ENCODE results near the gene GPBP1L1.
"Not testable (repeated sequence)": the region's sequence is repeated elsewhere in the genome, so short reads cannot be mapped to it uniquely, and the experiment has no call there.

Gene GPBP1L1

GRCh38 chr1:45607404-45608074 lies 78.8 kb downstream of the GPBP1L1 start:
- DNase-seq (ENCODE audit: low spot score) = no peak
- no peak overlapping the region for H4K91ac ChIP-seq (ENCODE audit: low read depth, low read length, poor library complexity)
- no peak overlapping the region for H2AFZ ChIP-seq (ENCODE audit: low read length)
- no peak overlapping the region for H3K14ac ChIP-seq (ENCODE audit: low read length)
- WGBS, 2 donors (ENCODE audit: extremely low coverage in 2 of 2, insufficient read length in 2 of 2, insufficient replicate concordance in 1 of 2) = no CpG with 5 or more reads among the region's 6 CpGs
- no peak overlapping the region for H3K9ac ChIP-seq (ENCODE audit: low read depth, low read length, poor library complexity)
- H2BK120ac ChIP-seq (ENCODE audit: low read depth, low read length) = no peak overlapping the region
- no peak overlapping the region for H3K18ac ChIP-seq (ENCODE audit: low read length)
- no peak overlapping the region for H3K4me3 ChIP-seq (ENCODE audit: low read length in 2 of 2)
- peaks cover 24 to 99% of the 10 kb centered on the region in 2 donors for H3K36me3 ChIP-seq (replicated peaks in 1 of 2; ENCODE audit: control insufficient read depth in 2 of 2, insufficient read depth in 2 of 2, low read length in 2 of 2)
- H3K27me3 ChIP-seq (ENCODE audit: control insufficient read depth in 3 of 3, insufficient read depth in 3 of 3, low read depth in 1 of 3, low read length in 3 of 3) = no peaks in the 10 kb centered on the region
- H3K4me1 ChIP-seq (ENCODE audit: control insufficient read depth in 2 of 2, insufficient read depth in 1 of 2, low read depth in 1 of 2, low read length in 2 of 2) = no peaks in the 10 kb centered on the region
- no peak overlapping the region for H3K27ac ChIP-seq (replicated peaks; ENCODE audit: low read length)
- no peak overlapping the region for H4K8ac ChIP-seq (ENCODE audit: low read depth, low read length)
- H3K23ac ChIP-seq (ENCODE audit: low read depth, low read length, poor library complexity) = no peak overlapping the region
- no peak overlapping the region for H3K4me2 ChIP-seq (ENCODE audit: insufficient read depth, low read length, poor library complexity, severe bottlenecking)
- no peak overlapping the region for H2AK5ac ChIP-seq (ENCODE audit: low read depth, low read length)
- no peak overlapping the region for H2BK12ac ChIP-seq (ENCODE audit: low read length)
- H2BK5ac ChIP-seq (ENCODE audit: low read length) = no peak overlapping the region
- H3K4ac ChIP-seq (ENCODE audit: low read length) = no peak overlapping the region
- H3K79me1 ChIP-seq (ENCODE audit: low read depth, low read length) = no peaks in the 10 kb centered on the region
- peaks cover 0 to 1% of the 10 kb centered on the region in 2 donors for H3K9me3 ChIP-seq (replicated peaks in 1 of 2; ENCODE audit: control insufficient read depth in 2 of 2, insufficient read depth in 1 of 2, low read depth in 1 of 2, low read length in 2 of 2)
- no peak overlapping the region for H2BK15ac ChIP-seq (ENCODE audit: low read length)

DNA sequence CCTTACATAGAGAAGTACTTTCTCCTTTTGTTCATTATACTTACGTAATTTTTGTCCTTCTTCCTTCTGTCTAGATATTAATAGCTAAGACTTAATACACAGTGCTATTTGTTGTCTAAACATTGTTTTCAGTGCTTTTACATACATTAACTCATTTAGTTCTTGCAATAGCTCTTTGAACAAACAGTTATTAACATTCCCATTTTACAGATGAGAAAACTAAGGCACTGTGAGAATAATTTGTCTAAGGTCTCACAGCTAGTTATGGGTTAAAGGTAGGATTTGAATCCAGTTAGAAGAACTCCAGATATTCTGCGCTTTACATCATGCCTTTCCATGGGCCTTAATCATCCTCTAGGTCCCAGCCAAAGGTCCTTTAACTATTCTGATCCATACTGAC lies 82.1 kb downstream of the GPBP1L1 start:
- no peak overlapping the region for H2BK12ac ChIP-seq (ENCODE audit: low read length)

GRCh38 chr1:45596765-45597164 lies 89.6 kb downstream of the GPBP1L1 start:
- not testable (repeated sequence) for H3K79me1 ChIP-seq (ENCODE audit: low read depth, low read length); H3K18ac ChIP-seq (ENCODE audit: low read length); H3K9me3 ChIP-seq (replicated peaks in 1 of 2; ENCODE audit: control insufficient read depth in 2 of 2, insufficient read depth in 1 of 2, low read depth in 1 of 2, low read length in 2 of 2); H2BK120ac ChIP-seq (ENCODE audit: low read depth, low read length); H3K27me3 ChIP-seq (ENCODE audit: control insufficient read depth in 3 of 3, insufficient read depth in 3 of 3, low read depth in 1 of 3, low read length in 3 of 3); H2BK15ac ChIP-seq (ENCODE audit: low read length); H3K4me1 ChIP-seq (ENCODE audit: control insufficient read depth in 2 of 2, insufficient read depth in 1 of 2, low read depth in 1 of 2, low read length in 2 of 2); H4K8ac ChIP-seq (ENCODE audit: low read depth, low read length); H4K91ac ChIP-seq (ENCODE audit: low read depth, low read length, poor library complexity); DNase-seq (ENCODE audit: low spot score); H3K4ac ChIP-seq (ENCODE audit: low read length); H3K9ac ChIP-seq (ENCODE audit: low read depth, low read length, poor library complexity); H3K27ac ChIP-seq (replicated peaks; ENCODE audit: low read length); H2AFZ ChIP-seq (ENCODE audit: low read length); H2BK5ac ChIP-seq (ENCODE audit: low read length); H2BK12ac ChIP-seq (ENCODE audit: low read length); H3K4me3 ChIP-seq (ENCODE audit: low read length in 2 of 2); H3K23ac ChIP-seq (ENCODE audit: low read depth, low read length, poor library complexity); H2AK5ac ChIP-seq (ENCODE audit: low read depth, low read length); H3K4me2 ChIP-seq (ENCODE audit: insufficient read depth, low read length, poor library complexity, severe bottlenecking); H3K14ac ChIP-seq (ENCODE audit: low read length)
- H3K36me3 ChIP-seq (replicated peaks in 1 of 2; ENCODE audit: control insufficient read depth in 2 of 2, insufficient read depth in 2 of 2, low read length in 2 of 2) = peaks cover 15 to 98% of the 10 kb centered on the region in 2 donors
- no CpG with 5 or more reads among the region's 8 CpGs for WGBS, 2 donors (ENCODE audit: extremely low coverage in 2 of 2, insufficient read length in 2 of 2, insufficient replicate concordance in 1 of 2)

More for the DNA sequence above, 82.1 kb downstream of the GPBP1L1 start:
- Histone ChIP-seq H3K14ac (ENCODE audit: low read length) (no peak overlapping the region), H3K4me1 (ENCODE audit: control insufficient read depth in 2 of 2, insufficient read depth in 1 of 2, low read depth in 1 of 2, low read length in 2 of 2) (no peaks in the 10 kb centered on the region), H2AFZ (ENCODE audit: low read length) (no peak overlapping the region), H2BK120ac (ENCODE audit: low read depth, low read length) (no peak overlapping the region), H3K23ac (ENCODE audit: low read depth, low read length, poor library complexity) (no peak overlapping the region), H3K9ac (ENCODE audit: low read depth, low read length, poor library complexity) (no peak overlapping the region), H3K36me3 (replicated peaks in 1 of 2; ENCODE audit: control insufficient read depth in 2 of 2, insufficient read depth in 2 of 2, low read length in 2 of 2) (peaks cover 18 to 98% of the 10 kb centered on the region in 2 donors), H3K4ac (ENCODE audit: low read length) (no peak overlapping the region), H3K9me3 (replicated peaks in 1 of 2; ENCODE audit: control insufficient read depth in 2 of 2, insufficient read depth in 1 of 2, low read depth in 1 of 2, low read length in 2 of 2) (no peaks in the 10 kb centered on the region), H3K27ac (replicated peaks; ENCODE audit: low read length) (no peak overlapping the region), H3K18ac (ENCODE audit: low read length) (no peak overlapping the region), H2BK5ac (ENCODE audit: low read length) (no peak overlapping the region), H2AK5ac (ENCODE audit: low read depth, low read length) (no peak overlapping the region), H3K4me2 (ENCODE audit: insufficient read depth, low read length, poor library complexity, severe bottlenecking) (no peak overlapping the region), H3K79me1 (ENCODE audit: low read depth, low read length) (no peaks in the 10 kb centered on the region), H2BK15ac (ENCODE audit: low read length) (no peak overlapping the region), H3K4me3 (ENCODE audit: low read length in 2 of 2) (no peak overlapping the region), H4K91ac (ENCODE audit: low read depth, low read length, poor library complexity) (no peak overlapping the region), H4K8ac (ENCODE audit: low read depth, low read length) (no peak overlapping the region), H3K27me3 (ENCODE audit: control insufficient read depth in 3 of 3, insufficient read depth in 3 of 3, low read depth in 1 of 3, low read length in 3 of 3) (no peaks in the 10 kb centered on the region)
- DNase-seq (ENCODE audit: low spot score) = no peak
- WGBS, 2 donors (ENCODE audit: extremely low coverage in 2 of 2, insufficient read length in 2 of 2, insufficient replicate concordance in 1 of 2) = no CpG with 5 or more reads among the region's 2 CpGs

DNA sequence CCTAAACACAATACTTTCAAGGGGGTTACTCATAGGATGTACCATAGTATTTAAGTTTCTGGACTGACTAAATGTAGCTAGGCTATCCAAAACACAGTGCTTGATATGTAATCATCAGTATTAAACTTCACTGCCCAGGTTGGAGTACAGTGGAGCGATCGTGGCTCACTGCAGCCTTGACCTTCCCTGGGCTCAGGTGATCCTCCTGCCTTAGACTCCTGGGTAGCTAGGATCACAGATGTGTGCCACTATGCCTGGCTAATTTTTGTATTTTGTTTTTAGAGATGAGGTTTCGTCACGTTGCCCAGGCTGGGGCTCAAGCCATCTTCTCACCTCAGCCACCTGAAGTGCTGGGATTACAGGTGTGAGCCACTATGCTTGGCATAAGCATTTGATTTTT lies 91.9 kb downstream of the GPBP1L1 start:
- H3K4me1 ChIP-seq (ENCODE audit: control insufficient read depth in 2 of 2, insufficient read depth in 1 of 2, low read depth in 1 of 2, low read length in 2 of 2) = peaks cover 0 to 2% of the 10 kb centered on the region in 2 donors
- no peak overlapping the region for H3K14ac ChIP-seq (ENCODE audit: low read length)
- H4K8ac ChIP-seq (ENCODE audit: low read depth, low read length) = no peak overlapping the region
- H2AK5ac ChIP-seq (ENCODE audit: low read depth, low read length) = no peak overlapping the region
- no peak for DNase-seq (ENCODE audit: low spot score)
- no CpG with 5 or more reads among the region's 4 CpGs for WGBS, 2 donors (ENCODE audit: extremely low coverage in 2 of 2, insufficient read length in 2 of 2, insufficient replicate concordance in 1 of 2)
- no peak overlapping the region for H3K4me3 ChIP-seq (ENCODE audit: low read length in 2 of 2)
- no peak overlapping the region for H2BK5ac ChIP-seq (ENCODE audit: low read length)
- H3K9ac ChIP-seq (ENCODE audit: low read depth, low read length, poor library complexity) = peak overlapping the region; percentile 4
- peaks cover 18 to 98% of the 10 kb centered on the region in 2 donors for H3K36me3 ChIP-seq (replicated peaks in 1 of 2; ENCODE audit: control insufficient read depth in 2 of 2, insufficient read depth in 2 of 2, low read length in 2 of 2)
- no peaks in the 10 kb centered on the region for H3K9me3 ChIP-seq (replicated peaks in 1 of 2; ENCODE audit: control insufficient read depth in 2 of 2, insufficient read depth in 1 of 2, low read depth in 1 of 2, low read length in 2 of 2)
- H3K27ac ChIP-seq (replicated peaks; ENCODE audit: low read length) = no peak overlapping the region
- no peak overlapping the region for H2AFZ ChIP-seq (ENCODE audit: low read length)
- H4K91ac ChIP-seq (ENCODE audit: low read depth, low read length, poor library complexity) = no peak overlapping the region
- no peak overlapping the region for H3K23ac ChIP-seq (ENCODE audit: low read depth, low read length, poor library complexity)
- no peak overlapping the region for H3K18ac ChIP-seq (ENCODE audit: low read length)
- H3K79me1 ChIP-seq (ENCODE audit: low read depth, low read length) = peaks cover 6% of the 10 kb centered on the region
- no peak overlapping the region for H2BK120ac ChIP-seq (ENCODE audit: low read depth, low read length)
- no peak overlapping the region for H2BK15ac ChIP-seq (ENCODE audit: low read length)
- H3K4ac ChIP-seq (ENCODE audit: low read length) = no peak overlapping the region
- H2BK12ac ChIP-seq (ENCODE audit: low read length) = no peak overlapping the region
- H3K27me3 ChIP-seq (ENCODE audit: control insufficient read depth in 3 of 3, insufficient read depth in 3 of 3, low read depth in 1 of 3, low read length in 3 of 3) = no peaks in the 10 kb centered on the region
- no peak overlapping the region for H3K4me2 ChIP-seq (ENCODE audit: insufficient read depth, low read length, poor library complexity, severe bottlenecking)
